HG03457 (cell line): ENCODE results near the gene EMB.
"Not testable (repeated sequence)": the region's sequence is repeated elsewhere in the genome, so short reads cannot be mapped to it uniquely, and the experiment has no call there.

Experiments
- ATAC-seq: cut with Tn5 transposase; IDR thresholded peaks from one replicate; pipeline ENCODE4 v1.9.1; 2021; ENCODE audit warnings: moderate number of reproducible peaks; ENCODE audit not compliant: unreplicated experiment

EMB gene, protein sequence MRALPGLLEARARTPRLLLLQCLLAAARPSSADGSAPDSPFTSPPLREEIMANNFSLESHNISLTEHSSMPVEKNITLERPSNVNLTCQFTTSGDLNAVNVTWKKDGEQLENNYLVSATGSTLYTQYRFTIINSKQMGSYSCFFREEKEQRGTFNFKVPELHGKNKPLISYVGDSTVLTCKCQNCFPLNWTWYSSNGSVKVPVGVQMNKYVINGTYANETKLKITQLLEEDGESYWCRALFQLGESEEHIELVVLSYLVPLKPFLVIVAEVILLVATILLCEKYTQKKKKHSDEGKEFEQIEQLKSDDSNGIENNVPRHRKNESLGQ

GRCh38 chr5:50440651-50441492, at the start of gene EMB:
Gene EMB, minus strand, starts transcription at chr5:50441288. Its CDS starts 137 bp downstream, at chr5:50441151.
- peak; percentile 57 for ATAC-seq

DNA sequence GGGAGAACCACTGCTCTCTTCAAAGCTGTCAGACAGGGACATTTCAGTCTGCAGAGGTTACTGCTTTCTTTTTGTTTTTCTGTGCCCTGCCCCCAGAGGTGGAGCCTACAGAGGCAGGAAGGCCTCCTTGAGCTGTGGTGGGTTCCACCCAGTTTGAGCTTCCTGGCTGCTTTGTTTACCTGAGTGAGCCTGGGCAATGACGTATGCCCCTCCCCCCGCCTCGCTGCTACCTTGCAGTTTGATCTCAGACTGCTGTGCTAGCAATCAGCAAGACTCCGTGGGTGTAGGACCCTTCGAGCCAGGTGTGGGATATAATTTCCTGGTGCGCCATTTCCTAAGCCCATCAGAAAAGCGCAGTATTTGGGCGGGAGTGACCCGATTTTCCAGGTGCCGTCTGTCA, 48.4 kb upstream of the EMB start:
- not testable (repeated sequence) for ATAC-seq

DNA sequence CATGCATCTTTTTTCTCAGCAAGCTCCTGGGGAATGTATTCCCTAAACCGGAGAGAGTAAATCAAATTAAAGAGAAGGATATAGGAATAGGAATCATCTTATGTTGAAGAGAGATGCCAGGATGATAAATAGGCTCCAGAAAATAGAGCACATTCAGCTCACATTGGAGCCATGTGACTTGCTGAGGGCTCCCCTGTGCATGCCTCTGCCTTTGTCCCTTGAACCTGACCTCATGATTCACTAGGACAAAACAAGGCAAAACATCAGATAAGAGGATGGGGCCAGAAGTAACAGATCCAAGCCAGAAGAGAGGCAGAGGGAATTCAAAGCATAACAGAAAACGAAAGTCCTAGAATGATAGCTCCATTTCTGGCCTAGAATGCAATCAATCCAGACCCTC, 37.7 kb upstream of the EMB start:
- ATAC-seq: not testable (repeated sequence)

DNA sequence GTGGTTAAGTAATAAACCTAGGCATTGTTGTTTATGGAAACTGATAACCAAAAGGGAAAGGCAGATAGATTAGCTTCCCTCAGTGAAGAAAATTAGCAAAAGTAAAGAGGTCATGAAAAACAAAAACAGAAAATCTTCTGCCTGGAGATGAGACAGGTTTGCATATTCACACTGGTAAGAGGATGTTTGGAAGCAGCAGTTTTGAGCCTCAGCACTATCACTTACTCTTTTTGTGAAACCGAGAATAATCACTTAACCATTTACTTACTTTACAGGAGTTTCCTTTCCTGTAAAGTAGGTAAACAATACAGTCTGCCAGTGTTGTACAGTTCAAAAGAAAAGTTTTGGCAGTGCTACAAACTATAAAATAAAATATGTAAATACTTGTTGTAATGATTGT, 35.5 kb upstream of the EMB start:
- ATAC-seq: peak; percentile 98

GRCh38 chr5:50465015-50465414, 23.9 kb upstream of the EMB start:
- ATAC-seq: not testable (repeated sequence)

DNA sequence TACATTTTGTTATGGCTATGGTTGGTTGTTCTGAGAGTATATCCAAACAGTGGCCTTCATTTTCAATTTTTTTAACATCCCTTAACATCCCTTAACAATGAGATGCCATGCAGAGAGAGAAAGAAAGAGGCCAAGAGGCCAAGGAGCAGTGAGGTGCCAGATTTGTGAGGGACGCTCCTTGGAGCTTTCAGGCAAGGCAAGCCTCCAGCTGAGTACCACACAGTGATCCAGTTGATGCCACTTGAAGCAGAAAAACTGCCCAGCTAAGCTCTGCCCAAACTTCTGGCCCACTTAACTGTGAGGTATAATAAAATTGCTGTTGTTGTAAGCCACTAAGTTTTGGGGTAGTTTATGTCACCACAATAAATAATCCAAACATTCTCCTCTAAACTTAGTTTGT, 22.6 kb upstream of the EMB start:
- ATAC-seq: no peak

- no peak for ATAC-seq
Observed at GRCh38 chr5:50463047-50463446, 22.0 kb upstream of the EMB start.

DNA sequence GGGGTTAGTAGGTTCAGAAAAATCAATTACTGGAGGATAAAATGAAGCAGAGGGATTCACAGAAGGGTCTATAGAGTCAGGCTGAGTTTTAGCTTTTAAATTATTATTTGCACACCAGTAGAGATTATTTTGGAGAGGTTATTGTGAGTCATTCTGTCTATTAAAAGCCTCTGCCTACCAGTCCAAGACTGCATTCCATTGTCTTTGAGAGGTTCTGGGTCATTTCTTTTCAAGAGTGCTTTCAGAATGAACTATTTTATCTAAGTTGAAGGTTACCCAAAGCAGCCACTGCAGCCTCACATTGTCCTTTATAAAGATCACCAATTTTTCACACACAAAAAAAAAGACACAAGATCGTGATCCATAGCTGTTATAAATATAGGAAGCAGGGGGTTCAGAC, 21.5 kb upstream of the EMB start:
- ATAC-seq: not testable (repeated sequence)

GRCh38 chr5:50458372-50458771, 17.3 kb upstream of the EMB start:
- ATAC-seq: not testable (repeated sequence)

DNA sequence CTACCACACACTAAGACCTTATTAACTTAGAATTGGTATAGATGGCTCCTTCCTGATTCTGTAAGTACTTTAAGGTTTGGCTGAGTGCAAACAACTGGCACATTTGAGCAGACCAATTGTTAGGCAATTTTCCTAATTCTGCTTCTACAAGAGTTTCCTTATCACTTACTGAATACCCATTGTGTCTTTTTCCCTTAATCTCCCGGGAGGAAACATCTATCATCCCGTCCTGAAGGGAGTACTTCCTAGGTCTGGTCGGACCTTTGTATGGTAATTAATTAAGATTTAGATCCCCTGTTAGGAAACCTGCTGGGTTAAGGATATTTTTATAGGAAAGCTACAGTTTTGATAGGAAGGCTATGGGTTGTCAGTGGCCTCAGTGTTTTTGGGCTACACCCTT, 8.2 kb upstream of the EMB start:
- not testable (repeated sequence) for ATAC-seq

- no peak for ATAC-seq
Observed at GRCh38 chr5:50447941-50448340, 6.9 kb upstream of the EMB start.

DNA sequence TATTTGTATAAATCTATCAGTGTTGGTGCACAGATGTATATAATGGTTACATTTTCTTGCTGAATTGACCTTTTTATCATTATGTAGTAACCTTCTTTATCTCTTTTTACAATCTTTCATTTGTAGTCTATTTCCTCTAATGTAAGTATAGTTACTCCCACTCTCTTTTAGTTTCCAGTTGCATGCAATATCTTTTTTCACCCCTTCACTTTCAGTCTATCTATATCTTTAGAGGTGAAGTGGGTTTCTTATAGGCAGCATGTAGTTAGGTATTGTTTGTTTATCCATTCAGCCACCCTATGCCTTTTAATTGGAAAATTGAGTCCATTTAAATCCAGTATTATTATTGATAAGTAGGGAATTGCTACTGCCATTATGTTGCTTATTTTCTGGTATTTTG, 6.1 kb upstream of the EMB start:
- ATAC-seq: no peak

DNA sequence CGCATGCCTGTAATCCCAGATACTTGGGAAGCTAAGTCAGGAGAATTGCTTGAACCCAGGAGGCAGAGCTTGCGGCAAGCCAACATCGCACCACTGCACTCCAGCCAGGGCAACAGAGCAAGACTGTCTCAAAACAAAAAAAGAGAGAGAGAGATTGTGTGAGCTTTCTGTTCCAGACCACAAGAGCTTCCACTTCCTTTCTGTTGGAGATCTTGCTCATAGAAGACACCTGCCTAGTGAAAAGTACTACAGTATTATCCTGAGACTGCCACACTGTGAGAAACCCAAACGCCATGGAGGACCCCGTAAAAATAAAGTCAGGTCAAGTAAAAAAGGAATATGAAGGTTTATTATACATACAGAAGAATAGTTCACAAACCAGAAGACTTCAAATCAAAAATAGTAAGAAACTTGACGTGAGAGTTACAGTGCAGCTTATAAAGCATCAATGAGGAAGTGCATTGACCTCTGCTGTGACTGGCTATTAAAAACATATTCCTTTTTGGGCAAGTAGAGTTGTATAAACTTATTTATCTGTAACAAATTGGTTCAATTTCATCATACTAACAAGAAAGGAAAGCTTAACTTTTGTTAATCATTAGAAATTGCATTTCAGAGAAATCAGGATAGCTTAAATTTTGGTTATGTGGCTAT, 4.3 kb upstream of the EMB start:
- peak; percentile 63 for ATAC-seq

DNA sequence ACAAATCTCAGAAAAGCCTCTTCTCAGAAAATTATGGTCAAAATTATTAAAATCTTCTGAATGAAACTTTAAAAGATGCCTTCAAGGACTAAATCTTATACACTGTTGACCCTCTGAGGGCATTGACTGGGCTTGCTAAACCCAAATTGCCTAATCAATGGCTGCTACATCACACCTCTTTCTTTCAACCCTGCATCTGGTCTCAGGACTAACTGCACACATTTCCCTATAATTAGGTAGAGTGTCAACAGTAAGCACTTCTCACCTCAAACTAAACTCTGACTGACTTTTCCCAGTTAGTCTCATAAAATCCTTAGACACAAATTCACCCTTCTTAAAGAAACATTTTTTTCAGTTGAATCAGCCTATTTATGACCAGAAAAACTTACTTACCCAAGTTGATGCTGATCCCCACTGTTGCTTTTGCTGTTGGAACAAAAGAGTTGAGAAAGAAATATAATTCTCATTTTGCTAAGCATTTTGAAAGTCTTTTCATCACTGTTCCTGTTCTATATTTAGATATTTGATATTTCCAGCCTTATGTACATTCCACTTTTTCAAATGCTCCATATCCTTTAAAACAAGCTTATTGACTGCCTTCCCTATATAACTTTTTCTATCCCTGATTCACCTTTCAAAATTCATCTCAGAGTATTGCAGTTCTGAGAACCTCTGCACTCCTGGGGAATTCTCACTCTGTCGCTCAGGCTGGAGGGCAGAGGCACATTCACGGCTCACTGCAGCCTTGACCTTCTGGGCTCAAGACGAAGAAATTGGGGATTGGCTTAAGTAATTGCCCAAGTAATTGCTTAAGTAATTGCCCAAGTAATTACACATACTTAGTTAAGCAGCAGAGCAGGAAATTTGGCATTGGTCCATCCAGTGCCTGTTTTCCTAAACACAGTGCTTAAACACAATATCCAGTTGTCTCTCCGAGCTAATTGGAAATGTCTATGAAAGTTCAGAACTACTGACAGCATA, 1.8 kb upstream of the EMB start:
- ATAC-seq: not testable (repeated sequence)

DNA sequence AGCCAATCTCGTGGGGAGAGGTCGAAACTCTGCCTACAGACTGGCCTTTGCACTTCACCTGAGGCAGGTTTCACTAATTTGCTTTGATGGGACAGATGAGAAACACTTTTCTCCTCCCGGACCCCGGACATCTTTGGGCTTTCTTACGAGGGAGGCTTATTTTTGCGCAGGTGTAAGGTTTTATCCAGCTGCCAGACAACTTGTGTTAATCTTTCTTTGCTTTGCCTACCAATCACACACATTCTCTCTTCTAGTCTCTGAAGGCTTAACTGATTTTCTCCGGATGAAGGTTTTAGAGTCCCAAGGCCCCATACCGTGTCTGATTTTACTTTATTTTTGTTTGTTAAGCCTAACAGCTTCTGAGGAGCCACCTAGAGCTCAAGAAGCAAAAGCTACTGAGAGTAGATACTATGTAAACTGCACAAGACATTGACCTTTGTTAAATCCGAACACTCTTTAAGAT, 436 bp upstream of the EMB start:
- no peak for ATAC-seq

GRCh38 chr5:50439221-50439620, 1.9 kb downstream of the EMB start:
- ATAC-seq: no peak

DNA sequence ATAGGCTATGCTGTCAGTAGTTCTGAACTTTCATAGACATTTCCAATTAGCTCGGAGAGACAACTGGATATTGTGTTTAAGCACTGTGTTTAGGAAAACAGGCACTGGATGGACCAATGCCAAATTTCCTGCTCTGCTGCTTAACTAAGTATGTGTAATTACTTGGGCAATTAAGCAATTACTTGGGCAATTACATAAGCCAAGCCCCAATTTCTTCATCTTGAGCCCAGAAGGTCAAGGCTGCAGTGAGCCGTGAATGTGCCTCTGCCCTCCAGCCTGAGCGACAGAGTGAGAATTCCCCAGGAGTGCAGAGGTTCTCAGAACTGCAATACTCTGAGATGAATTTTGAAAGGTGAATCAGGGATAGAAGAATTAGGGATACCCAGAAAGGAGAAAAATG, 3.0 kb downstream of the EMB start:
- ATAC-seq: not testable (repeated sequence)

- no peak for ATAC-seq
Observed at GRCh38 chr5:50435168-50435567, 5.9 kb downstream of the EMB start.

- ATAC-seq: not testable (repeated sequence)
Observed at GRCh38 chr5:50431133-50431904, 9.8 kb downstream of the EMB start.
